Ascending aorta (tissue), 2 donors: ENCODE results near the gene ZNF778. TPM values are rescaled to one million over a fixed set of nuclear protein-coding genes. Genes with fewer than 3 reads are reported as not detected.

ENCODE experiments used
- DNase-seq, 2 donors: peaks; one replicate each; pipeline ENCODE4 v3.0.0-alpha.2; 2019; ENCODE audit warnings: low spot score in 2 of 2
- H3K27ac ChIP-seq, 2 donors: fragments of 200-600 bp; sonication (generic); one replicate each; pipeline ENCODE4 v1.5.1; 2016 to 2017; ENCODE audit warnings: mild to moderate bottlenecking in 1 of 2
- H3K27me3 ChIP-seq: fragments of 200-600 bp; sonication (generic); one replicate; pipeline ENCODE4 v1.5.1; 2017
- H3K36me3 ChIP-seq, 2 donors: fragments of 200-600 bp; sonication (generic); one replicate each; pipeline ENCODE4 v1.5.1; 2016
- H3K4me1 ChIP-seq, 2 donors: fragments of 200-600 bp; sonication (generic); one replicate each; pipeline ENCODE4 v1.5.1; 2016 to 2017; ENCODE audit warnings: mild to moderate bottlenecking in 1 of 2
- H3K4me3 ChIP-seq, 2 donors: fragments of 200-600 bp; sonication (generic); one replicate each; pipeline ENCODE4 v1.5.1; 2016 to 2017; ENCODE audit warnings: mild to moderate bottlenecking in 1 of 2
- H3K9me3 ChIP-seq, 2 donors: fragments of 200-600 bp; sonication (generic); one replicate each; pipeline ENCODE4 v1.5.1; 2016
- intact Hi-C: fragments of 100-400 bp; cut with DNase I; formaldehyde crosslinking; loops from one replicate; pipeline ENCODE4 v1.15.1; 2023
- total RNA-seq: library from RNA; depleted of rRNA; stranded (reverse); fragments of >200 nt; gene quantifications from one replicate; pipeline ENCODE4 v1.1.0, GENCODE V29; 2016
- TF ChIP-seq, protein P1 (sequence below), 3 experiments: fragments of 200-600 bp in 2 of 3; fragments of 450-650 bp in 1 of 3; sonication (generic) in 2 of 3; IDR thresholded peaks; one replicate each; pipeline ENCODE4 v1.5.1; 2016 to 2019; ENCODE audit warnings: antibody characterized with exemption in 3 of 3, mild to moderate bottlenecking in 1 of 3, moderate library complexity in 1 of 3

The ZNF778 gene
- total RNA-seq, 1 donor from 2014 or later = 1.5 TPM

DNA sequence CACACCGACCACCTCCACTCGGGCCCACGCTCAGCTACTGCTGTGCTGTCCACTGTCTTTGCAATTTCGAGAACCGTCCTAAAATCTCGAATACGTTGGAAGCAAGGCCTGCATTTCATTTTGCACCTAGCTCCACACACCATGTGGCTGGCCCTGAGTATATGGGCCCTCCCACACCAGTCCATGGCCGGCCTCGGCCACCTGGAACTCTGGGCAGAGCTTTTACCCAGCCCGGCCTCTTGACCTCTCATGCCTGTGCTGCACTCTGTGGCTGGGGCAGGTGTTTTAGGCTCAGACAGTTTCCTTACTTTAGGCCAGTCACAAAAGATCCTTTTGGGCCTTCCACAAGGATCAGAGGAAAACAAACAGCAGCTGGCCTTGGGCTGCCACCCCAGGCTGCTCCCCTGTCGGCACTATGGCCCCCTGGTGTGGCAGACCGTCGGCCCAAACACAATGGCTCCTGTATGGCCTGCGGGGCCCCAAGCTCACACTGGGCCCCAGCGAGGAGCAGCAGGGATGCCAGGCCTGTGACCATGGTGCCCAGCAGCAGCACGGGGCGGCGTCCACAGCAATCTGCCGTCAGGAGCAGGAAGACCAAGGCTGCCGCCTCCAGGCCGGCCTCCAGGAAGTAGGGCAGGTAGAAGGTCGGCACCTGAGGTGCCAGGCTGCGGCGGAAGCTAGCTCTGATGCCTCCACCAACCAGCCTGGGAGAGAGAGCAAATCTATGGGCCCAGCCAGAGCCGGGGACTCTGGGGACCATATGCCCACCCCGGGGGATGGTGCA is 19.7 kb upstream of the ZNF778 start:
- Histone ChIP-seq H3K27ac (no peak overlapping the region), H3K36me3 (no peaks in the 10 kb centered on the region), H3K9me3 (no peaks in the 10 kb centered on the region), H3K27me3 (peaks cover 11% of the 10 kb centered on the region), H3K4me3 (no peak overlapping the region), H3K4me1 (peaks cover 2 to 3% of the 10 kb centered on the region in 2 donors)
- no peak for DNase-seq
- TF ChIP-seq, protein P1, sequence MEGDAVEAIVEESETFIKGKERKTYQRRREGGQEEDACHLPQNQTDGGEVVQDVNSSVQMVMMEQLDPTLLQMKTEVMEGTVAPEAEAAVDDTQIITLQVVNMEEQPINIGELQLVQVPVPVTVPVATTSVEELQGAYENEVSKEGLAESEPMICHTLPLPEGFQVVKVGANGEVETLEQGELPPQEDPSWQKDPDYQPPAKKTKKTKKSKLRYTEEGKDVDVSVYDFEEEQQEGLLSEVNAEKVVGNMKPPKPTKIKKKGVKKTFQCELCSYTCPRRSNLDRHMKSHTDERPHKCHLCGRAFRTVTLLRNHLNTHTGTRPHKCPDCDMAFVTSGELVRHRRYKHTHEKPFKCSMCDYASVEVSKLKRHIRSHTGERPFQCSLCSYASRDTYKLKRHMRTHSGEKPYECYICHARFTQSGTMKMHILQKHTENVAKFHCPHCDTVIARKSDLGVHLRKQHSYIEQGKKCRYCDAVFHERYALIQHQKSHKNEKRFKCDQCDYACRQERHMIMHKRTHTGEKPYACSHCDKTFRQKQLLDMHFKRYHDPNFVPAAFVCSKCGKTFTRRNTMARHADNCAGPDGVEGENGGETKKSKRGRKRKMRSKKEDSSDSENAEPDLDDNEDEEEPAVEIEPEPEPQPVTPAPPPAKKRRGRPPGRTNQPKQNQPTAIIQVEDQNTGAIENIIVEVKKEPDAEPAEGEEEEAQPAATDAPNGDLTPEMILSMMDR (IDR thresholded peaks at IDR 0.05) = no peak
- intact Hi-C loops = no loop called here

DNA sequence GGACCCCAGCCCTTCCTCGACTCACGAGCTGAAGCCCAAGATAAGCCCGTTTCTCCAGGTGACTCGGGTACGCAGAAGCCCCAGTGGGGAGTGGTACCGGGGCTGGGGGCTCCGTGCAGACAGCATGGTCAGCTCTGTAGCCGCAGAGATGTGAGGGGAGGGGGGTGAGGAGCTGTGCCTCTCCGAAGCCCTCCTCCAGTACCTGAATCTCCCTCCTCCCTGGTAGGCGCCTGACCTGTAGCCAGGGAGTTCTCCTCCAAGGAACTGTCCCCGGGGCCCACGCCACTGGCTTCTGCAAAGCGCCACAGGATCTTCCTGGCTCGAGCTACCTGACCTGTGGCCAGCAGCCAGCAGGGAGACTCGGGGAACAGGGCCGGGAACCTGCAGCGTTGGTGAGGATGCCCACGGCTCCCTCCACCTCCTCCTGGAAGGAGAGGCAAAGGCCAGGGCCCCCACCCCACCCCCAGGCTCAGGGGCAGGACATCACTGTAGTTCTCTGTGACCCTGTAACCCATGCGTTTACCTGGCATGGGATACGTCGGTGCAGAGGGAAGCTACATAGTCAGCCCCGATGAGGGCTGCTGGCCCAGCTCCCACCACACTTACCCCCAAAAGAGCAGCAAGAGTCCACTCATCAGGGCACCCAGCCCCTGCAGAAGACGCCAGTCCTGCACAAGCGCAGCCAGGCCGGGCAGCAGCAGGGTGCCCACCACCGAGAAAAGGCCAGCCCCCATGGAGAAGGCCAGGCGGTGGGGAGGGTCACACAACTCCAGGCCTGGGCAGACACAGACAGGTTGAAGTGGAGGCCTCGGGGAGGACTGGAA is 18.9 kb upstream of the ZNF778 start:
- peaks cover 11% of the 10 kb centered on the region for H3K27me3 ChIP-seq
- intact Hi-C loops = no loop called here
- H3K4me3 ChIP-seq = no peak overlapping the region
- DNase-seq = no peak
- H3K27ac ChIP-seq = no peak overlapping the region
- H3K9me3 ChIP-seq = no peaks in the 10 kb centered on the region
- H3K4me1 ChIP-seq = peaks cover 2 to 3% of the 10 kb centered on the region in 2 donors
- H3K36me3 ChIP-seq = no peaks in the 10 kb centered on the region
- TF ChIP-seq, protein P1 (IDR thresholded peaks at IDR 0.05) = no peak

DNA sequence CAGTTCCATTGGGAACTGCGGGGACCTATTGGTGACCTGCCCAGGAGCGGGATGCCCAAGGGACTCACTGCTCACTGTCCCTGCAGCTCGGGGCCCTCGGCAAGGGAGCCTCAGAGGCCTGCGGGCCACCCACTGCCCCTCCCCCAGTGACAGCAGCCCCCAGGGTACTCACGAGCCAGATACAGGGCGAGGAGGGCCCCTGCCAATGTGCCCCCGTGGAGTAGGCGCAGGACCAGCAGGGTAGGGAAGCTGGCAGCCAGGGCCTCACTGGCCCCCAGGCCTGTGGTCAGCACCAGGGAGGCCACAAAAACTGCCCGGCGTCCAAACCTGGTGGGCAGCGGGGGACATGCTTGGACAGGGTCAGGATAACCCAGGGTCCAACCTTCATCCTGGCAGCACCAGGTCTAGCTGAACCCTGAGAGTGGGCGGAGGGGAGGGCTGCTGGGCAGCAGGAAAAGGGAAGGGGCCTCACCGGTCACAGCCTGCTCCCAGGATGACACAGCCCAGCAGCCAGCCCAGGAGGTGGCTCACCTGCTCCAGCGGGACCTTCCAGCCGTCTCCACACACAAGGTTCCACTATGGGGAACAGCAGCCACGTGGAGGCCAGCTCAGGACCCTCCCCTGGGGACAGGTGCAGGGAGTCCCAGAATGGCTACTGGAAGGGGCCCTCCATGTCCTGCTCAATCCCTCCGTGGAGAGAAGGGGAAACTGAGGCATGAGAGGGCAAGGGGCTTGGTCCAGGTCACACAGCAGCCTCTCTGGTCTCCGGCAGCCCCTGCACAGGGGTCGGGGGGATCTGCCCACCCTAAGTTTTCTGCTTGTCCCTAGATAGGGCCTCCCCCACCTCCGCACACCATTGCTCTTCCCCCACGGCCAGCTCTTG is 18.0 kb upstream of the ZNF778 start:
- TF ChIP-seq, protein P1 (IDR thresholded peaks at IDR 0.05) = no peak
- DNase-seq = no peak
- H3K27me3 ChIP-seq = peaks cover 11% of the 10 kb centered on the region

DNA sequence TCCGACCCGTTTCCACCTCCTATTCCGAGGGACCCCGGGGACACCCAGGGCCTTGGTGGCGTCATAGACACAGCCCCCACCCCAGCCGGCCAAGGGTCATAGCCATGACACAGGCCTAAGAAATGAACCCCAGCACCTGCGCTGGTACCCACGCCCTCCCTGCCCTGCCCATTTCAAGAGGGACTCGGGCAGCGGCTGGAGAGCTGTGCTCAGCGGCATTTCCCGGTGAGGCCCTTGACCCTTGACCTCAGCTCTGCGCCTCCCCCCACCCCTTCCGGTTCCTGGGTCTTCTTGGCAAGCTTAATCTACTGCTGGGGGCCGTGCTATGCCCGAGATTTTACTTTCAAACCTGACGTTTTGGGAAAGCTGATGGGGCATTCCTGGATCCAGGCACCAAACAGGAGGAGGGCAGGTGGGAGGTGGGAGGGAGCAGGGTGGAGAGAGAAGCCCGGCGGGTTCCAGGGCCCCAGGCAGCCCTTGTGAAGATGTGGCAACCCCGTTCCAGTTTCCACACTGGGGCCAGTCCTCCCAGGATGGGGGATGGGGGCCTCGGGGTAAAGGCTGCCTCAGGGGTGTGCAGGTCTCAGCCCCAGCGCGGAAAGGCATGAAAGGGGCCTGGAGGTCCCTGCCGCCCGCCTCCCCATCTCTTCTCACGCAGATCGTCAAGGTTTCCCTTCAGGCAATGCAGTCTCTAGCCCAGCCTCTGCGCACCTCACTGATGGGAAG is 17.2 kb upstream of the ZNF778 start, which contains the start of gene SLC22A31:
Gene SLC22A31 (minus strand): TSS at position 414 of the 726 bp plus-strand sequence. CDS start 36 bp downstream, at position 378.
- Histone ChIP-seq H3K27me3 (peaks cover 11% of the 10 kb centered on the region), H3K27ac (no peak within 1 kb of the TSS), H3K4me1 (peaks cover 2 to 3% of the 10 kb centered on the region in 2 donors), H3K9me3 (no peaks in the 10 kb centered on the region), H3K36me3 (no peaks in the 10 kb centered on the region), H3K4me3 (peak within 1 kb of the TSS; percentile 45 to 54)
- intact Hi-C loops = loop anchor here (10.0 kb wide), 1 partner anchor 55 kb away; no protein-coding TSS in a partner anchor
- TF ChIP-seq, protein P1 (IDR thresholded peaks at IDR 0.05) = no peak
- no peak for DNase-seq

More for the DNA sequence above, 18.0 kb upstream of the ZNF778 start:
- intact Hi-C loops = loop anchor here (10.0 kb wide), 1 partner anchor 55 kb away; no protein-coding TSS in a partner anchor
- peaks cover 2 to 3% of the 10 kb centered on the region in 2 donors for H3K4me1 ChIP-seq
- no peak overlapping the region for H3K4me3 ChIP-seq
- no peaks in the 10 kb centered on the region for H3K36me3 ChIP-seq
- H3K27ac ChIP-seq = no peak overlapping the region
- no peaks in the 10 kb centered on the region for H3K9me3 ChIP-seq
